Activated T-helper 1 cell treated with Interleukin-2 at 50 U/mL for 16 hours (primary cell): ENCODE results near the gene SLIT2.

ENCODE experiments used
- DNase-seq: peaks from one replicate; pipeline ENCODE4 v3.0.0-alpha.2; 2020; ENCODE audit warnings: low read depth

Gene SLIT2

GRCh38 chr4:20265726-20266125 is 14.0 kb downstream of the SLIT2 start:
- no peak for DNase-seq

- no peak for DNase-seq
Measured at GRCh38 chr4:20266215-20267082, 14.7 kb downstream of the SLIT2 start.

- no peak for DNase-seq
Measured at GRCh38 chr4:20268028-20268427, 16.3 kb downstream of the SLIT2 start.

GRCh38 chr4:20269320-20269719 is 17.6 kb downstream of the SLIT2 start:
- DNase-seq: no peak

- no peak for DNase-seq
Measured at GRCh38 chr4:20271950-20272349, 20.2 kb downstream of the SLIT2 start.

GRCh38 chr4:20272411-20272872 is 20.7 kb downstream of the SLIT2 start:
- DNase-seq: no peak

- DNase-seq: no peak
Measured at GRCh38 chr4:20273793-20274192, 22.1 kb downstream of the SLIT2 start.

- DNase-seq: no peak
Measured at GRCh38 chr4:20276848-20277247, 25.1 kb downstream of the SLIT2 start.

GRCh38 chr4:20278195-20278594 is 26.5 kb downstream of the SLIT2 start:
- DNase-seq: no peak

GRCh38 chr4:20279381-20279780 is 27.7 kb downstream of the SLIT2 start:
- no peak for DNase-seq

GRCh38 chr4:20281453-20281852 is 29.7 kb downstream of the SLIT2 start:
- DNase-seq: no peak

GRCh38 chr4:20283039-20283438 is 31.3 kb downstream of the SLIT2 start:
- no peak for DNase-seq

GRCh38 chr4:20284990-20285389 is 33.3 kb downstream of the SLIT2 start:
- DNase-seq: no peak

GRCh38 chr4:20287246-20287645 is 35.5 kb downstream of the SLIT2 start:
- no peak for DNase-seq

- DNase-seq: no peak
Measured at GRCh38 chr4:20288047-20288650, 36.4 kb downstream of the SLIT2 start.

GRCh38 chr4:20288846-20289512 is 37.3 kb downstream of the SLIT2 start:
- DNase-seq: no peak

- DNase-seq: no peak
Measured at GRCh38 chr4:20289782-20290181, 38.1 kb downstream of the SLIT2 start.

GRCh38 chr4:20292739-20293138 is 41.0 kb downstream of the SLIT2 start:
- DNase-seq: no peak

GRCh38 chr4:20297261-20297660 is 45.6 kb downstream of the SLIT2 start:
- DNase-seq: no peak

- no peak for DNase-seq
Measured at GRCh38 chr4:20297783-20298182, 46.1 kb downstream of the SLIT2 start.

- no peak for DNase-seq
Measured at GRCh38 chr4:20298455-20298854, 46.8 kb downstream of the SLIT2 start.

GRCh38 chr4:20298986-20299385 is 47.3 kb downstream of the SLIT2 start:
- no peak for DNase-seq

- DNase-seq: no peak
Measured at GRCh38 chr4:20299515-20299914, 47.8 kb downstream of the SLIT2 start.
